ENCODE data around the gene POLA1.

DNA sequence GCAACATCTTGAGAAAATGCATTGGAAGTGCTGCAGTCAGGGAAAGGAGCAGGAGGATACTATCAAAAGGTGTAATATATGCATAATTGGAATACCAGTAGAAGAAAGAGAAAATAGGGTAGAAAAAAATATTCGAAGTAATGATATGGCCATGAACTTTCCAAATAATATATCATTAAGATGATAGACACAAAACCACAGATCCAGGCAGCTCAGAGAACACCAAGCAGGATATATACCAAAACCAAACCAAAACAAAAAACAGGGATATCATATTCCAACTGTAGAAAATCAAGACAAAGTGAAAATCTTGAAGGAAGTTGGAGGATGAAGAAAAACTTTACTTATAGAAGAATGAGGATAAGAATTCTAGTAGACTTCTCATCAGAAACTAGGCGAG, 9.7 kb upstream of the POLA1 start:
- TF ChIP-seq, protein P1, sequence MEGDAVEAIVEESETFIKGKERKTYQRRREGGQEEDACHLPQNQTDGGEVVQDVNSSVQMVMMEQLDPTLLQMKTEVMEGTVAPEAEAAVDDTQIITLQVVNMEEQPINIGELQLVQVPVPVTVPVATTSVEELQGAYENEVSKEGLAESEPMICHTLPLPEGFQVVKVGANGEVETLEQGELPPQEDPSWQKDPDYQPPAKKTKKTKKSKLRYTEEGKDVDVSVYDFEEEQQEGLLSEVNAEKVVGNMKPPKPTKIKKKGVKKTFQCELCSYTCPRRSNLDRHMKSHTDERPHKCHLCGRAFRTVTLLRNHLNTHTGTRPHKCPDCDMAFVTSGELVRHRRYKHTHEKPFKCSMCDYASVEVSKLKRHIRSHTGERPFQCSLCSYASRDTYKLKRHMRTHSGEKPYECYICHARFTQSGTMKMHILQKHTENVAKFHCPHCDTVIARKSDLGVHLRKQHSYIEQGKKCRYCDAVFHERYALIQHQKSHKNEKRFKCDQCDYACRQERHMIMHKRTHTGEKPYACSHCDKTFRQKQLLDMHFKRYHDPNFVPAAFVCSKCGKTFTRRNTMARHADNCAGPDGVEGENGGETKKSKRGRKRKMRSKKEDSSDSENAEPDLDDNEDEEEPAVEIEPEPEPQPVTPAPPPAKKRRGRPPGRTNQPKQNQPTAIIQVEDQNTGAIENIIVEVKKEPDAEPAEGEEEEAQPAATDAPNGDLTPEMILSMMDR (IDR thresholded peaks at IDR 0.05): no peak
- no peak for TF ChIP-seq POLR2A (IDR thresholded peaks at IDR 0.05)

Data from heart left ventricle (tissue), 13 donors.